Heart left ventricle (tissue), 16 donors: ENCODE measurements around the gene CTAGE1. TPM values are rescaled to one million over a fixed set of nuclear protein-coding genes. Genes with fewer than 3 reads are reported as not detected.

Experiments
- ATAC-seq, 4 donors: fragments of 200-7000 bp; cut with Tn5 transposase; one replicate each; pipeline ENCODE4 v1.9.1; 2020 to 2022; ENCODE audit warnings: moderate library complexity in 4 of 4, mild to moderate bottlenecking in 3 of 4, moderate number of reproducible peaks in 1 of 4
- DNase-seq, 5 donors: peaks; one replicate each; pipeline ENCODE4 v3.0.0-alpha.2; 2020
- H3K27ac ChIP-seq, 12 donors: fragments of 200-600 bp; sonication (generic) in 4 of 12; one replicate each; pipeline versions ENCODE4 v1.5.0 to v1.8.0; 2016 to 2022; ENCODE audit warnings: mild to moderate bottlenecking in 2 of 12
- H3K27me3 ChIP-seq, 9 donors: fragments of 200-600 bp; sonication (generic) in 2 of 9; one replicate each; pipeline versions ENCODE4 v1.5.1 to v1.8.0; 2016 to 2022; ENCODE audit warnings: mild to moderate bottlenecking in 3 of 9
- H3K36me3 ChIP-seq, 9 donors: fragments of 200-600 bp; sonication (generic) in 2 of 9; one replicate each; pipeline versions ENCODE4 v1.5.0 to v1.8.0; 2018 to 2022; ENCODE audit warnings: mild to moderate bottlenecking in 2 of 9
- H3K4me1 ChIP-seq, 12 donors: fragments of 200-600 bp; sonication (generic) in 4 of 12; one replicate each; pipeline versions ENCODE4 v1.5.0 to v1.8.0; 2016 to 2022; ENCODE audit warnings: mild to moderate bottlenecking in 3 of 12
- H3K4me3 ChIP-seq, 12 donors: fragments of 200-600 bp; sonication (generic) in 4 of 12; one replicate each; pipeline versions ENCODE4 v1.5.0 to v1.8.0; 2017 to 2022; ENCODE audit warnings: mild to moderate bottlenecking in 9 of 12, moderate library complexity in 4 of 12
- H3K9me3 ChIP-seq, 12 donors: fragments of 200-600 bp; sonication (generic) in 4 of 12; one replicate each; pipeline versions ENCODE4 v1.5.0 to v1.8.0; 2016 to 2022; ENCODE audit warnings: mild to moderate bottlenecking in 1 of 12
- CTCF ChIP-seq, 12 donors: fragments of 200-600 bp; sonication (generic) in 4 of 12; IDR thresholded peaks; one replicate each; pipeline versions ENCODE4 v1.5.0 to v1.8.0; 2018 to 2022; ENCODE audit warnings: antibody characterized with exemption in 12 of 12, mild to moderate bottlenecking in 5 of 12
- POLR2A ChIP-seq, 2 donors: fragments of 450-650 bp; IDR thresholded peaks; one replicate each; pipeline ENCODE4 v1.6.1; 2017; ENCODE audit warnings: antibody characterized with exemption in 2 of 2, mild to moderate bottlenecking in 2 of 2, moderate library complexity in 2 of 2
- WGBS, 4 donors: extraction: QIAGEN DNeasy Blood & Tissue Kit in 2 of 4; methylation state at CpG; one replicate each; pipeline versions ENCODE4 v1.1.5 to v1.1.7; 2013 to 2018; 5-methylcytosine and 5-hydroxymethylcytosine counted together
- intact Hi-C, 10 donors: fragments of 100-400 bp; cut with DNase I; formaldehyde crosslinking; loops; one replicate each; pipeline versions ENCODE4 v1.11.1 to v1.14.2; 2022
- polyA plus RNA-seq, 2 donors: library from polyadenylated mRNA; stranded (reverse); fragments of 200-250 nt; gene quantifications; one replicate each; pipeline ENCODE4 v1.2.3, GENCODE V29; 2013
- total RNA-seq, 9 donors: library from RNA; depleted of rRNA in 2 of 9; stranded (reverse); fragments of >200 nt in 2 of 9; fragmentation: NEBNext Ultra II Directional in 3 of 9; extraction: Animal tissue kit (Norgen Biotek cat#: 25700) in 3 of 9; gene quantifications; one replicate each; pipeline versions ENCODE4 v1.1.0 to v1.2.4, GENCODE V29; 2016 to 2023
- donor health status: ischemic (EF 13 %, LVEDD 7.1; RV severe dilation, severe dysfunction).
- donor health status: healthy with polysubstance abuse.
- donor health status: DM: no; HTN: yes; CAD: no.
- donor health status: DM: no; HTN: no; CAD: no.
- donor health status: ischemic (EF 25% LVEDD 6.9; RV normal size, moderate dysfunction).
- donor health status: ischemic (EF 25% LVEDD 5.7; RV mildly dilated, moderate dysfunction).
- donor health status: healthy.
- donor health status: DM: yes; HTN: yes; CAD: no.
- donor health status: ischemic (EF 35%, LVEDD 5.7; RV mildly dilated, moderate dysfunction).
- donor health status: nonischemic (EF 11% LVEDD 7.7; RV severe dilation, severe dysfunction).
- donor health status: DM: yes; HTN: yes; CAD: no.
- donor health status: PGD.
- donor health status: ischemic (EF 29% LVEDD 5.4; RV normal size, mild dysfunction).
- donor health status: nonischemic (EF 23%, LVEDD 6.1; RV moderate dilation, normal function).

The CTAGE1 gene
- total and polyA plus RNA-seq, 11 donors, result 0.03 TPM; not detected in 10

GRCh38 chr18:22429564-22429963 lies 11.8 kb upstream of the CTAGE1 start:
- intact Hi-C loops, result no loop called here
- TF ChIP-seq CTCF (IDR thresholded peaks at IDR 0.05) (no peak), POLR2A (IDR thresholded peaks at IDR 0.05) (no peak)
- Histone ChIP-seq H3K9me3 (no peaks in the 10 kb centered on the region), H3K4me3 (no peak overlapping the region), H3K4me1 (peaks cover 0 to 30% (median 10%) of the 10 kb centered on the region in 12 donors), H3K27ac (no peak overlapping the region), H3K27me3 (no peaks in the 10 kb centered on the region), H3K36me3 (no peaks in the 10 kb centered on the region)
- ATAC-seq (no peak), DNase-seq (no peak)
- WGBS, 4 donors, result 89 to 97% (median 95%) methylated on average over 3 of the region's 3 CpGs

- Histone ChIP-seq H3K4me3 (no peak overlapping the region), H3K36me3 (no peaks in the 10 kb centered on the region), H3K4me1 (peaks cover 0 to 30% (median 7%) of the 10 kb centered on the region in 12 donors), H3K27me3 (no peaks in the 10 kb centered on the region), H3K9me3 (no peaks in the 10 kb centered on the region), H3K27ac (peak overlapping the region in 2 of 12 donors; percentile 21 to 55)
- ATAC-seq, result no peak
- TF ChIP-seq CTCF (IDR thresholded peaks at IDR 0.05) (no peak), POLR2A (IDR thresholded peaks at IDR 0.05) (no peak)
- DNase-seq, result no peak
- intact Hi-C loops, result no loop called here
- 85 to 93% (median 86%) methylated on average over 4 of the region's 4 CpGs for WGBS, 4 donors
These were observed 11.0 kb upstream of the CTAGE1 start for GRCh38 chr18:22428672-22429071.

- no peak for DNase-seq
- TF ChIP-seq CTCF (IDR thresholded peaks at IDR 0.05), result no peak
- TF ChIP-seq POLR2A (IDR thresholded peaks at IDR 0.05), result no peak
- intact Hi-C loops, result loop anchor here in 1 of 10 donors (2.0 kb wide), 1 partner anchor 21 kb away; no protein-coding TSS in a partner anchor
- H3K27me3 ChIP-seq, result no peaks in the 10 kb centered on the region
- peak overlapping the region in 2 of 12 donors; percentile 21 to 55 for H3K27ac ChIP-seq
- no peak for ATAC-seq
- peaks cover 0 to 32% (median 6%) of the 10 kb centered on the region in 12 donors for H3K4me1 ChIP-seq
- no peak overlapping the region for H3K4me3 ChIP-seq
- WGBS, 4 donors, result 68 to 71% (median 71%) methylated on average over 7 of the region's 7 CpGs
- no peaks in the 10 kb centered on the region for H3K9me3 ChIP-seq
- H3K36me3 ChIP-seq, result no peaks in the 10 kb centered on the region
These were observed 10.3 kb upstream of the CTAGE1 start for GRCh38 chr18:22427822-22428549.

- Histone ChIP-seq H3K36me3 (no peaks in the 10 kb centered on the region), H3K4me1 (peaks cover 0 to 29% (median 10%) of the 10 kb centered on the region in 12 donors), H3K27me3 (no peaks in the 10 kb centered on the region), H3K27ac (no peak overlapping the region), H3K9me3 (no peaks in the 10 kb centered on the region), H3K4me3 (no peak overlapping the region)
- 86 to 90% (median 88%) methylated on average over 5 of the region's 5 CpGs for WGBS, 4 donors
- TF ChIP-seq CTCF (IDR thresholded peaks at IDR 0.05), result no peak
- no peak for TF ChIP-seq POLR2A (IDR thresholded peaks at IDR 0.05)
- intact Hi-C loops, result no loop called here
- DNase-seq (no peak), ATAC-seq (no peak)
These were observed 6.8 kb upstream of the CTAGE1 start for GRCh38 chr18:22424565-22424963.
